ENCODE results near the gene ANHX. TPM values are rescaled to one million over a fixed set of nuclear protein-coding genes. Genes with fewer than 3 reads are reported as not detected.

ANHX gene
- total and polyA plus RNA-seq, 2 of the 8 experiments (the other 6 are each of a cell fraction or from before 2014, with no cell fraction given): not detected

DNA sequence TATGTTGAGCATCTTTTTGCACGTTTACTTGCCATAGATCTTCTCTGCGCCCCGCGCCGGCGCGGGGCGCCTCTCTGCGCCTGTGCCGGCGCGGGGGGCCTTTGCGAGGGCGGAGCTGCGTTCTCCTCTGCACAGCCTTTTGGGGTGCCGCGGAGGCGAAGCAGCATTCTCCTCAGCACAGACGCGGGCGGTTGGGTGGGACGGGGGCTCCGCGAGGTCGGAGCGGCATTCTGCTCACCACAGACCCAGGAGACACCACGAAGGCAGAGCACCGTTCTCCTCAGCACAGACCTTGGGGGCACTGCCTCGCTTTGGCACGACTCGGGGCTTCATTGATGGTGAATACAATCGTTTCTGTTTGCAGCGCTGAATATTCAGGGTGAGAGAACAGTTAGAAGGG, 28.5 kb upstream of the ANHX start:
- Histone ChIP-seq H3K56ac (replicated peaks; ENCODE audit: insufficient read length, low read depth, low read length) (no peak overlapping the region), H4K20me1 (replicated peaks in 1 of 2; ENCODE audit: control insufficient read depth in 1 of 2, insufficient read depth in 2 of 2, low read length in 2 of 2) (no peaks in the 10 kb centered on the region), H3K4me3 (ENCODE audit: extremely low read depth in 1 of 4, insufficient read depth in 2 of 4, low read depth in 3 of 4, low read length in 4 of 4) (no peak overlapping the region), H3K27me3 (replicated peaks in 1 of 4; ENCODE audit: control insufficient read depth in 3 of 4, extremely low read depth in 1 of 4, insufficient read depth in 3 of 4, low read length in 3 of 4) (no peaks in the 10 kb centered on the region), H3K36me3 (ENCODE audit: control insufficient read depth in 2 of 4, insufficient read depth in 4 of 4, low read length in 3 of 4) (no peaks in the 10 kb centered on the region), H3K4me1 (replicated peaks in 1 of 4; ENCODE audit: control insufficient read depth in 3 of 4, insufficient read depth in 4 of 4, low read length in 3 of 4) (no peaks in the 10 kb centered on the region), H4K91ac (replicated peaks; ENCODE audit: insufficient read length, low read length) (no peak overlapping the region), H2BK20ac (ENCODE audit: low read length) (no peak overlapping the region), H4K5ac (ENCODE audit: insufficient read length, low read depth, low read length) (no peak overlapping the region), H2AFZ (ENCODE audit: low read length) (no peak overlapping the region), H3K23me2 (ENCODE audit: low read depth, low read length) (no peaks in the 10 kb centered on the region), H3K79me1 (ENCODE audit: low read depth, low read length) (no peaks in the 10 kb centered on the region), H2BK120ac (replicated peaks; ENCODE audit: low read depth, low read length) (no peak overlapping the region), H3K4me2 (ENCODE audit: insufficient read depth in 1 of 2, low read depth in 2 of 2, low read length in 2 of 2) (no peak overlapping the region), H3K23ac (ENCODE audit: insufficient read length) (no peak overlapping the region), H2AK5ac (ENCODE audit: low read depth, low read length) (no peak overlapping the region), H3K79me2 (ENCODE audit: control insufficient read depth in 1 of 2, insufficient read depth in 2 of 2, low read length in 2 of 2) (no peaks in the 10 kb centered on the region), H3K18ac (ENCODE audit: extremely low read depth, low read length) (no peak overlapping the region), H3K14ac (ENCODE audit: insufficient read length) (no peak overlapping the region), H3K4ac (replicated peaks; ENCODE audit: insufficient read length, low read depth, low read length) (no peak overlapping the region), H3K9ac (replicated peaks in 1 of 4; ENCODE audit: extremely low read depth in 1 of 4, low read depth in 3 of 4, low read length in 3 of 4) (no peak overlapping the region), H3K27ac (ENCODE audit: low read depth, low read length) (no peak overlapping the region), H3K9me3 (ENCODE audit: insufficient read depth in 2 of 2, low read depth in 1 of 2, low read length in 1 of 2) (peaks cover 2 to 27% of the 10 kb centered on the region in 2 experiments; a peak in 3 of 4 replicates), H2BK12ac (ENCODE audit: low read depth, low read length) (no peak overlapping the region), H2BK5ac (ENCODE audit: low read depth, low read length) (no peak overlapping the region), H4K8ac (ENCODE audit: extremely low read depth, insufficient read depth, low read length) (no peak overlapping the region), H2BK15ac (ENCODE audit: low read length) (no peak overlapping the region)
- FAIRE-seq: no peak
- CTCF ChIA-PET (ENCODE audit: partially characterized antibody): no interaction called here
- POLR2A ChIA-PET (ENCODE audit: partially characterized antibody): no interaction called here
- no peak for DNase-seq (ENCODE audit: low read depth in 1 of 2, low spot score in 2 of 2)
- whole genome bisulfite sequencing, 2 experiments (ENCODE audit: extremely low coverage in 1 of 2, insufficient coverage in 1 of 2, insufficient read length in 1 of 2, insufficient replicate concordance in 2 of 2, low coverage in 1 of 2, low lambda C conversion rate in 2 of 2, missing lambda C conversion rate in 1 of 2): 95% methylated on average over 19 of the region's 33 CpGs; no CpG with 5 or more reads in 1 of the 2 experiments
- TF ChIP-seq MAFK (IDR thresholded peaks at IDR 0.05; ENCODE audit: low read depth, low read length) (no peak), FOSL1 (IDR thresholded peaks at IDR 0.05; ENCODE audit: insufficient read depth, low read depth, low read length) (no peak), CEBPB (IDR thresholded peaks at IDR 0.05; ENCODE audit: low read depth, low read length) (no peak), SIN3A (conservative IDR thresholded peaks at IDR 0.05 in 1 of 2, IDR thresholded peaks at IDR 0.05 in 1 of 2; ENCODE audit: low read depth in 1 of 2, low read length in 2 of 2) (no peak), KDM5A (IDR thresholded peaks at IDR 0.05; ENCODE audit: low read length) (no peak), RBBP5 (IDR thresholded peaks at IDR 0.05; ENCODE audit: borderline replicate concordance, low read depth, low read length) (no peak), TBP (IDR thresholded peaks at IDR 0.05; ENCODE audit: low read depth, low read length) (no peak), EGR1 (IDR thresholded peaks at IDR 0.05; ENCODE audit: borderline replicate concordance, low read depth, low read length) (no peak), SRF (IDR thresholded peaks at IDR 0.05; ENCODE audit: low read depth, low read length) (no peak), JUN (IDR thresholded peaks at IDR 0.05; ENCODE audit: low read depth, low read length) (no peak), TAF7 (optimal IDR thresholded peaks at IDR 0.05; ENCODE audit: borderline replicate concordance, low read depth, low read length) (no peak), SP2 (IDR thresholded peaks at IDR 0.05; ENCODE audit: low read length) (no peak), SIX5 (IDR thresholded peaks at IDR 0.05; ENCODE audit: low read depth, low read length) (no peak), NRF1 (IDR thresholded peaks at IDR 0.05; ENCODE audit: low read depth, low read length) (no peak), NANOG (IDR thresholded peaks at IDR 0.05; ENCODE audit: insufficient read depth, low read depth, low read length, poor library complexity, severe bottlenecking) (no peak), SAP30 (IDR thresholded peaks at IDR 0.05; ENCODE audit: insufficient read depth, insufficient replicate concordance, low read length) (no peak)

All from H1 (cell line).